MM.1S (cell line): Measurements from ENCODE around the gene TUBGCP5.

Experiments
- EZH2 ChIP-seq: fragments of 300-600 bp; sonication (generic); optimal IDR thresholded peaks from 2 replicates; pipeline ENCODE3; 2017; ENCODE audit warnings: low read depth, mild to moderate bottlenecking, antibody characterized with exemption, low read length, mixed read lengths
- EZH2phosphoT487 ChIP-seq: fragments of 300-600 bp; sonication (generic); IDR thresholded peaks from 2 replicates; pipeline ENCODE4 v1.6.1; 2018; ENCODE audit warnings: antibody characterized with exemption, low read length

- TF ChIP-seq EZH2 (no peak), EZH2phosphoT487 (no peak)
Measured at GRCh38 chr15:22981051-22981840, 58.1 kb downstream of the TUBGCP5 start.
